Measurements from ENCODE around the gene PKN1.
"Not testable (repeated sequence)": the region's sequence is repeated elsewhere in the genome, so short reads cannot be mapped to it uniquely, and the experiment has no call there.

GRCh38 chr19:14504575-14504974 lies 71.5 kb downstream of the PKN1 start:
- TF ChIP-seq CTCF (IDR thresholded peaks at IDR 0.05; ENCODE audit: insufficient read depth, low read depth, low read length); EZH2 (IDR thresholded peaks at IDR 0.05; ENCODE audit: insufficient read depth, low read length): not testable (repeated sequence)
